K562 (cell line): ENCODE measurements around the gene NADK. TPM values are rescaled to one million over a fixed set of nuclear protein-coding genes. Genes with fewer than 3 reads are reported as not detected.

Source experiments
- ATAC-seq: fragments of 200-7000 bp; cut with Tn5 transposase; 3 replicates; pipeline ENCODE4 v1.9.1; 2020; ENCODE audit warnings: moderate library complexity
- BruUV-seq: library from RNA; stranded (reverse); fragments of 400-500 nt; replicated peaks from 2 replicates; lab custom pipeline; 2021; lab: Mats Ljungman, UMichigan
- CTCF ChIA-PET: fragments of 300-600 bp; formaldehyde crosslinking; extraction: SDS; loops from one replicate; lab custom pipeline; 2021; ENCODE audit warnings: low intra/inter-chr PET ratio; lab: Yijun Ruan, JAX
- POLR2A ChIA-PET: fragments of 300-600, 350-650 bp; sonication (Branson Sonifier 250); formaldehyde crosslinking; extraction: SDS; loops from one replicate; lab custom pipeline; 2021; ENCODE audit warnings: antibody characterized with exemption, inconsistent platforms; lab: Yijun Ruan, JAX
- DNase-seq, 4 experiments: peaks; one replicate each; pipeline versions ENCODE4 v3.0.0 to v3.0.0-alpha.2; 2011 to 2018; ENCODE audit warnings: low spot score in 3 of 4, mixed read lengths in 3 of 4; ENCODE audit errors: extremely low read depth in 1 of 4
- FAIRE-seq: peaks from 2 replicates; lab custom pipeline; 2011; peaks lifted over from hg19 to GRCh38; lab: Jason Lieb, UNC
- H2AFZ ChIP-seq: 2 replicates; pipeline ENCODE4 v1.6.0; 2011; ENCODE audit warnings: low read depth, low read length, control low read depth, inconsistent platforms
- H3K27ac ChIP-seq: fragments of 200-600 bp; 3 replicates; pipeline ENCODE4 v1.8.0; 2011; ENCODE audit warnings: low read depth, mild to moderate bottlenecking, control low read depth, inconsistent platforms, low read length, moderate library complexity, mixed read lengths; ENCODE audit errors: extremely low read depth
- H3K27me3 ChIP-seq, 2 experiments: fragments of 300-600 bp in 1 of 2; 2 replicates in 1 of 2; 3 replicates in 1 of 2; pipeline versions ENCODE4 v1.6.0 to v1.8.0; 2011; ENCODE audit warnings: inconsistent platforms in 2 of 2, low read length in 2 of 2, mild to moderate bottlenecking in 1 of 2, mixed read lengths in 1 of 2, moderate library complexity in 1 of 2; ENCODE audit not compliant: control insufficient read depth in 2 of 2, insufficient read depth in 2 of 2
- H3K36me3 ChIP-seq: fragments of 300-600 bp; 3 replicates; pipeline ENCODE4 v1.8.0; 2011; ENCODE audit warnings: mild to moderate bottlenecking, low read length, inconsistent platforms; ENCODE audit not compliant: control insufficient read depth, insufficient read depth
- H3K4me1 ChIP-seq, 2 experiments: fragments of 200-600 bp in 1 of 2; replicated peaks in 1 of 2; 2 replicates in 1 of 2; 3 replicates in 1 of 2; pipeline versions ENCODE4 v1.5.1 to v1.8.0; 2011; ENCODE audit warnings: inconsistent platforms in 2 of 2, low read length in 2 of 2, mild to moderate bottlenecking in 1 of 2, mixed read lengths in 1 of 2, moderate library complexity in 1 of 2; ENCODE audit not compliant: control insufficient read depth in 2 of 2, insufficient read depth in 2 of 2
- H3K4me2 ChIP-seq: 2 replicates; pipeline ENCODE4 v1.6.1; 2011; ENCODE audit warnings: low read length, control low read depth, inconsistent platforms, mixed read lengths; ENCODE audit not compliant: insufficient read depth
- H3K4me3 ChIP-seq: fragments of 200-600 bp; sonication (generic), shearing (Covaris generic); 2 replicates; pipeline ENCODE4 v1.5.1; 2016; ENCODE audit warnings: control low read depth, inconsistent platforms
- H3K79me2 ChIP-seq: fragments of 200-600 bp; 3 replicates; pipeline ENCODE4 v1.8.0; 2011; ENCODE audit warnings: low read length, inconsistent platforms; ENCODE audit not compliant: control insufficient read depth, insufficient read depth
- H3K9ac ChIP-seq, 2 experiments: 2 replicates each; pipeline versions ENCODE4 v1.6.0 to v1.6.1; 2011; ENCODE audit warnings: low read depth in 2 of 2, low read length in 2 of 2, control low read depth in 1 of 2, inconsistent platforms in 1 of 2, mild to moderate bottlenecking in 1 of 2, mixed read lengths in 1 of 2; ENCODE audit not compliant: insufficient read depth in 1 of 2
- H3K9me1 ChIP-seq: one replicate; pipeline ENCODE4 v1.6.0; 2011; ENCODE audit warnings: inconsistent platforms, mild to moderate bottlenecking, low read length, moderate library complexity; ENCODE audit not compliant: control insufficient read depth, insufficient read depth
- H3K9me3 ChIP-seq: replicated peaks from 2 replicates; pipeline ENCODE4 v1.5.1; 2011; ENCODE audit warnings: low read depth, low read length, inconsistent platforms; ENCODE audit not compliant: control insufficient read depth, insufficient read depth
- H4K20me1 ChIP-seq: replicated peaks from 2 replicates; pipeline ENCODE4 v1.6.1; 2011; ENCODE audit warnings: low read length, inconsistent platforms, mixed read lengths; ENCODE audit not compliant: control insufficient read depth, insufficient read depth
- RBFOX2 ChIP-seq: fragments of 200-400 bp; formaldehyde crosslinking; IDR thresholded peaks from 2 replicates; pipeline ENCODE4 v1.6.1; 2017; ENCODE audit warnings: low read depth, mild to moderate bottlenecking, low read length, moderate library complexity
- WGBS: fragments of 100-300 bp; shearing (Covaris generic); methylation state at CpG from one replicate; pipeline ENCODE4 v1.1.6; 2016; ENCODE audit warnings: low coverage, mixed read lengths; ENCODE audit not compliant: insufficient coverage; ENCODE audit errors: missing lambda C conversion rate; 5-methylcytosine and 5-hydroxymethylcytosine counted together
- in situ Hi-C: fragments of 300-500 bp; cut with MboI; formaldehyde crosslinking; loops from 4 replicates; pipeline ENCODE4 v1.15.0; 2018; ENCODE audit warnings: inconsistent platforms, mixed read lengths
- intact Hi-C: fragments of 100-400 bp; cut with micrococcal nuclease; formaldehyde crosslinking; loops from 2 replicates; pipeline ENCODE4 v1.14.2; 2022
- polyA plus RNA-seq, 8 experiments: library from polyadenylated mRNA; depleted of rRNA in 4 of 8; stranded (reverse) in 5 of 8; unstranded in 3 of 8; fragments of >200 nt; fragmentation: Nextera tagmentation in 2 of 8; fragmentation: Illumina TruSeq in 1 of 8; extraction: Ambion mirVana in 2 of 8; extraction: Trizol in 1 of 8; gene quantifications; 2 replicates each; pipeline versions ENCODE4 v1.2.1 to v1.2.3, GENCODE V29; 2011 to 2014; ENCODE audit warnings: inconsistent platforms in 1 of 8, missing spikeins in 1 of 8
- total RNA-seq, 7 experiments: library from RNA; depleted of rRNA in 6 of 7; stranded (reverse); fragments of >200 nt in 6 of 7; fragmentation: Illumina TruSeq in 2 of 7; extraction: Trizol in 2 of 7; gene quantifications; 2 replicates each; pipeline versions ENCODE4 v1.2.1 to v1.2.3, GENCODE V29; 2011 to 2021; ENCODE audit warnings: low replicate concordance in 1 of 7
- TF ChIP-seq, protein P1 (sequence below): fragments of 250-450 bp; sonication (Bioruptor Pico); IDR thresholded peaks from 2 replicates; pipeline ENCODE4 v1.4.0; 2020; ENCODE audit warnings: mild to moderate bottlenecking

Gene NADK
- total and polyA plus RNA-seq, 9 of the 15 experiments (the other 6 are each of a cell fraction or from before 2014, with no cell fraction given) = 1.5 to 135 (median 75.1) TPM

DNA sequence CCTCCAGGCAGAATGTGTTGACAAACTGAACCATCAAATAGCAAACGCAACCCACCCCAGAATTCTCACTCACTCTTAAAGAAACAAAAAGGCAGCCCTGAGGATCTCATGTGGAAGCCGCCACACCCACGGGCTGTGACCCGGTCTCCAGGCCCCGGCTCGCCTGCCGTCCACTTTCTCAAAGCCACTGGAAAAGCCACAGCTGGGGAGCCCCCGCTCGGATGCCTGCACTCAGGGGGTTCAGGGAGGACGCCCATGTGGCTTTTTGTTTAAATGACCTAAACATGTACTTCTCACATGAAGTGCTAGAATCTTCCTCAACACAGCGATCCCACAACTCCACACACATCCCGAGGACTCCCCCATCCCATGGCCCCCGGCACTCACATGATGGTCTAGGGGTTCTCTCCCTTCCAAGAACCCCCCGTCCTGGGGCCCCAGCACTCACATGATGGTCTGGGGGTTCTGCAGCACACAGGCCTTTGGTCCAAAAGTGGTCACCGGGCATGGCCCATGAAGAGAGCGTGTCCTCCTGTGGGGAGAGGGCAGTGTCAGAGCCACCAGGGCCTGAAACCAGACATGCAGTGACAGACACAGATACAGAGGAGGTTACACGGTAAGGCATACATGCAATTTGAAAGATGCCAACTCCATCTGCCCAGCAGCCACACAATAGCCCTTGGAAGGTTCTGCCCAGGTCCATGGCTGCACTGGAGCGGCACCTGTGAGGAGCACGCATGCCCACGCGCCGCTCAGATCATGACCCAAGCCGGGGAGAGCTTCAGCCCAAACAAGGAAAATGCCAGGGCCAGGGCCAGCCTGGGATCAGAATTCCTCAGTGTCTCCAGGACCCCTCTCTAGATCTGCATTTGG lies 16.5 kb downstream of the NADK start:
- Histone ChIP-seq H3K9me3 (no peaks in the 10 kb centered on the region), H3K36me3 (peaks cover 94% of the 10 kb centered on the region), H3K9me1 (peaks cover 9% of the 10 kb centered on the region), H3K9ac (peak overlapping the region in 1 of 2 experiments; percentile 54; a peak in 1 of 4 replicates), H3K27ac (no peak overlapping the region), H3K4me1 (peaks cover 16 to 54% of the 10 kb centered on the region in 2 experiments), H3K4me2 (no peak overlapping the region), H3K79me2 (peaks cover 78% of the 10 kb centered on the region), H3K27me3 (no peaks in the 10 kb centered on the region), H4K20me1 (0 out of 2 replicates have a peak, but pooled peaks cover 5% of the 10 kb centered on the region), H3K4me3 (no peak overlapping the region), H2AFZ (no peak overlapping the region)
- POLR2A ChIA-PET = interaction anchor here (1.1 kb wide), 1 partner anchor 147 kb away, joined by 5 read pairs; no protein-coding TSS in a partner anchor
- CTCF ChIA-PET = no interaction called here
- FAIRE-seq = no peak
- in situ Hi-C loops = no loop called here
- intact Hi-C loops = no loop called here
- WGBS = 96% methylated on average over 23 of the region's 23 CpGs
- peak; percentile 9; the same call in 1 of the 2 replicates for TF ChIP-seq RBFOX2
- TF ChIP-seq, protein P1, sequence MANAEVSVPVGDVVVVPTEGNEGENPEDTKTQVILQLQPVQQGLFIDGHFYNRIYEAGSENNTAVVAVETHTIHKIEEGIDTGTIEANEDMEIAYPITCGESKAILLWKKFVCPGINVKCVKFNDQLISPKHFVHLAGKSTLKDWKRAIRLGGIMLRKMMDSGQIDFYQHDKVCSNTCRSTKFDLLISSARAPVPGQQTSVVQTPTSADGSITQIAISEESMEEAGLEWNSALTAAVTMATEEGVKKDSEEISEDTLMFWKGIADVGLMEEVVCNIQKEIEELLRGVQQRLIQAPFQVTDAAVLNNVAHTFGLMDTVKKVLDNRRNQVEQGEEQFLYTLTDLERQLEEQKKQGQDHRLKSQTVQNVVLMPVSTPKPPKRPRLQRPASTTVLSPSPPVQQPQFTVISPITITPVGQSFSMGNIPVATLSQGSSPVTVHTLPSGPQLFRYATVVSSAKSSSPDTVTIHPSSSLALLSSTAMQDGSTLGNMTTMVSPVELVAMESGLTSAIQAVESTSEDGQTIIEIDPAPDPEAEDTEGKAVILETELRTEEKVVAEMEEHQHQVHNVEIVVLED (CRISPR knock-in tag) = no peak
- ATAC-seq = no peak
- BruUV-seq = no TSS peak
- DNase-seq = peak in 1 of 4 experiments; percentile 9
